H1 (cell line): ENCODE results near the gene CMIP. TPM values are rescaled to one million over a fixed set of nuclear protein-coding genes. Genes with fewer than 3 reads are reported as not detected.

Experiments used
- CTCF ChIA-PET: fragments of 300-600 bp; sonication (Branson Sonifier 250); formaldehyde crosslinking; loops from one replicate; lab custom pipeline; 2021; ENCODE audit not compliant: partially characterized antibody; lab: Charles Lee
- POLR2A ChIA-PET: fragments of 300-600 bp; sonication (Branson Sonifier 250); formaldehyde crosslinking; loops from one replicate; lab custom pipeline; 2021; ENCODE audit warnings: inconsistent platforms; ENCODE audit not compliant: partially characterized antibody; lab: Charles Lee
- DNase-seq, 2 experiments: peaks; one replicate each; pipeline versions ENCODE4 v3.0.0 to v3.0.0-alpha.2; 2010 to 2022; ENCODE audit warnings: low spot score in 2 of 2, low read depth in 1 of 2, mixed read lengths in 1 of 2
- FAIRE-seq: peaks from 2 replicates; lab custom pipeline; 2011; peaks lifted over from hg19 to GRCh38; lab: Jason Lieb, UNC
- H2AFZ ChIP-seq: 2 replicates; pipeline ENCODE4 v1.8.1; 2012; ENCODE audit warnings: low read length, inconsistent platforms
- H2AK5ac ChIP-seq: 2 replicates; pipeline ENCODE4 v1.6.1; 2013; ENCODE audit warnings: low read depth, low read length
- H2BK120ac ChIP-seq: replicated peaks from 2 replicates; pipeline ENCODE3; 2013; ENCODE audit warnings: low read depth, low read length, inconsistent platforms
- H2BK12ac ChIP-seq: 2 replicates; pipeline ENCODE4 v1.6.1; 2013; ENCODE audit warnings: low read depth, low read length
- H2BK15ac ChIP-seq: 2 replicates; pipeline ENCODE4 v1.6.1; 2013; ENCODE audit warnings: low read length
- H2BK20ac ChIP-seq: 2 replicates; pipeline ENCODE4 v1.6.1; 2013; ENCODE audit warnings: low read length
- H2BK5ac ChIP-seq: 2 replicates; pipeline ENCODE4 v1.6.1; 2013; ENCODE audit warnings: low read depth, low read length
- H3K14ac ChIP-seq: 2 replicates; pipeline ENCODE4 v1.6.1; 2013; ENCODE audit warnings: inconsistent platforms; ENCODE audit not compliant: insufficient read length
- H3K18ac ChIP-seq: 2 replicates; pipeline ENCODE4 v1.6.1; 2013; ENCODE audit warnings: low read length; ENCODE audit errors: extremely low read depth
- H3K23ac ChIP-seq: 2 replicates; pipeline ENCODE4 v1.6.1; 2013; ENCODE audit warnings: inconsistent platforms; ENCODE audit not compliant: insufficient read length
- H3K23me2 ChIP-seq: 2 replicates; pipeline ENCODE4 v1.6.1; 2013; ENCODE audit warnings: low read depth, low read length
- H3K27ac ChIP-seq: 2 replicates; pipeline ENCODE4 v1.6.1; 2011; ENCODE audit warnings: low read depth, low read length, inconsistent platforms
- H3K27me3 ChIP-seq, 4 experiments: replicated peaks in 1 of 4; 1 replicate in 1 of 4; 2 replicates in 3 of 4; pipeline versions ENCODE4 v1.6.1 to v1.8.1; 2011 to 2013; ENCODE audit warnings: low read length in 3 of 4, mild to moderate bottlenecking in 3 of 4, inconsistent platforms in 2 of 4, mixed read lengths in 2 of 4, moderate library complexity in 1 of 4; ENCODE audit not compliant: control insufficient read depth in 3 of 4, insufficient read depth in 3 of 4; ENCODE audit errors: extremely low read depth in 1 of 4
- H3K36me3 ChIP-seq, 4 experiments: 2 replicates each; pipeline versions ENCODE4 v1.6.1 to v1.8.1; 2011 to 2013; ENCODE audit warnings: mild to moderate bottlenecking in 4 of 4, low read length in 3 of 4, moderate library complexity in 2 of 4, control low read depth in 1 of 4, inconsistent platforms in 1 of 4; ENCODE audit not compliant: insufficient read depth in 4 of 4, control insufficient read depth in 2 of 4
- H3K4ac ChIP-seq: replicated peaks from 2 replicates; pipeline ENCODE3; 2013; ENCODE audit warnings: low read length, low read depth, mixed read lengths, inconsistent platforms; ENCODE audit not compliant: insufficient read length
- H3K4me1 ChIP-seq, 4 experiments: replicated peaks in 1 of 4; 1 replicate in 1 of 4; 2 replicates in 3 of 4; pipeline versions ENCODE4 v1.6.1 to v1.8.1; 2011 to 2013; ENCODE audit warnings: low read length in 3 of 4, inconsistent platforms in 2 of 4, mixed read lengths in 1 of 4; ENCODE audit not compliant: insufficient read depth in 4 of 4, control insufficient read depth in 3 of 4
- H3K4me2 ChIP-seq, 2 experiments: 2 replicates each; pipeline versions ENCODE4 v1.6.1 to v1.8.1; 2011 to 2013; ENCODE audit warnings: low read depth in 2 of 2, low read length in 2 of 2, control low read depth in 1 of 2, inconsistent platforms in 1 of 2, mild to moderate bottlenecking in 1 of 2; ENCODE audit not compliant: insufficient read depth in 1 of 2
- H3K4me3 ChIP-seq, 4 experiments: fragments of 200-600, 300-600 bp in 1 of 4; sonication (generic), shearing (Covaris generic), sonication (Bioruptor Twin) in 1 of 4; 2 replicates each; pipeline versions ENCODE4 v1.5.1 to v1.8.1; 2011 to 2016; ENCODE audit warnings: low read length in 4 of 4, low read depth in 3 of 4, control low read depth in 2 of 4, inconsistent platforms in 2 of 4, mild to moderate bottlenecking in 2 of 4, mixed read lengths in 1 of 4, moderate library complexity in 1 of 4; ENCODE audit not compliant: insufficient read depth in 2 of 4; ENCODE audit errors: extremely low read depth in 1 of 4
- H3K56ac ChIP-seq: replicated peaks from 2 replicates; pipeline ENCODE3; 2013; ENCODE audit warnings: low read depth, mild to moderate bottlenecking, mixed read lengths, low read length, inconsistent platforms; ENCODE audit not compliant: insufficient read length
- H3K79me1 ChIP-seq: 2 replicates; pipeline ENCODE4 v1.6.1; 2013; ENCODE audit warnings: low read depth, low read length, control low read depth
- H3K79me2 ChIP-seq, 2 experiments: 2 replicates each; pipeline versions ENCODE4 v1.6.1 to v1.8.1; 2012 to 2013; ENCODE audit warnings: low read length in 2 of 2, mild to moderate bottlenecking in 2 of 2, inconsistent platforms in 1 of 2; ENCODE audit not compliant: insufficient read depth in 2 of 2, control insufficient read depth in 1 of 2
- H3K9ac ChIP-seq, 4 experiments: replicated peaks in 1 of 4; 1 replicate in 1 of 4; 2 replicates in 3 of 4; pipeline versions ENCODE4 v1.6.1 to v1.8.1; 2011 to 2013; ENCODE audit warnings: low read depth in 3 of 4, low read length in 3 of 4, control low read depth in 2 of 4, mild to moderate bottlenecking in 2 of 4, moderate library complexity in 2 of 4, inconsistent platforms in 1 of 4; ENCODE audit errors: extremely low read depth in 1 of 4
- H3K9me3 ChIP-seq, 2 experiments: 2 replicates each; pipeline versions ENCODE4 v1.6.1 to v1.8.1; 2012 to 2013; ENCODE audit warnings: mild to moderate bottlenecking in 2 of 2, moderate library complexity in 2 of 2, control low read depth in 1 of 2, inconsistent platforms in 1 of 2, low read depth in 1 of 2, low read length in 1 of 2, mixed read lengths in 1 of 2; ENCODE audit not compliant: insufficient read depth in 2 of 2
- H4K20me1 ChIP-seq, 2 experiments: replicated peaks in 1 of 2; 2 replicates each; pipeline versions ENCODE3 to v1.8.1; 2011 to 2013; ENCODE audit warnings: inconsistent platforms in 2 of 2, low read length in 2 of 2, mild to moderate bottlenecking in 1 of 2; ENCODE audit not compliant: insufficient read depth in 2 of 2, control insufficient read depth in 1 of 2
- H4K5ac ChIP-seq: 2 replicates; pipeline ENCODE4 v1.6.1; 2013; ENCODE audit warnings: low read length, low read depth, mixed read lengths, inconsistent platforms; ENCODE audit not compliant: insufficient read length
- H4K8ac ChIP-seq: 2 replicates; pipeline ENCODE4 v1.8.0; 2013; ENCODE audit warnings: mild to moderate bottlenecking, moderate library complexity, low read length, inconsistent platforms; ENCODE audit not compliant: insufficient read depth; ENCODE audit errors: extremely low read depth
- H4K91ac ChIP-seq: replicated peaks from 2 replicates; pipeline ENCODE3; 2013; ENCODE audit warnings: low read length, mixed read lengths, inconsistent platforms; ENCODE audit not compliant: insufficient read length
- HDAC2 ChIP-seq, 2 experiments: fragments of 300-600 bp in 1 of 2; sonication (generic) in 1 of 2; IDR thresholded peaks; 2 replicates each; pipeline ENCODE4 v1.6.1; 2011 to 2012; ENCODE audit warnings: low read depth in 2 of 2, low read length in 2 of 2, mild to moderate bottlenecking in 2 of 2, moderate library complexity in 2 of 2, borderline replicate concordance in 1 of 2, inconsistent platforms in 1 of 2
- RXRA ChIP-seq: IDR thresholded peaks from 2 replicates; pipeline ENCODE4 v1.6.1; 2011; ENCODE audit warnings: low read depth, mild to moderate bottlenecking, low read length, moderate library complexity; ENCODE audit not compliant: insufficient read depth
- SIN3A ChIP-seq, 2 experiments: IDR thresholded peaks in 1 of 2; conservative IDR thresholded peaks in 1 of 2; 2 replicates each; pipeline ENCODE4 v1.6.1; 2011 to 2012; ENCODE audit warnings: low read length in 2 of 2, improper control_type of control experiment in 1 of 2, low read depth in 1 of 2, mild to moderate bottlenecking in 1 of 2
- SUZ12 ChIP-seq: fragments of 200-600 bp; sonication (generic); IDR thresholded peaks from 2 replicates; pipeline ENCODE4 v1.6.1; 2012; ENCODE audit warnings: mild to moderate bottlenecking, inconsistent platforms, low read length, moderate library complexity, mixed read lengths
- WGBS, 2 experiments: shearing (Covaris generic) in 1 of 2; methylation state at CpG; one replicate each; pipeline versions ENCODE4 v1.1.6 to v1.1.7; 2013 to 2015; ENCODE audit warnings: low lambda C conversion rate in 2 of 2, mixed read lengths in 2 of 2, inconsistent platforms in 1 of 2, low coverage in 1 of 2, missing lambda C conversion rate in 1 of 2; ENCODE audit not compliant: insufficient replicate concordance in 2 of 2, insufficient coverage in 1 of 2, insufficient read length in 1 of 2; ENCODE audit errors: extremely low coverage in 1 of 2, missing lambda C conversion rate in 1 of 2; 5-methylcytosine and 5-hydroxymethylcytosine counted together
- polyA plus RNA-seq, 7 experiments: library from polyadenylated mRNA; depleted of rRNA in 3 of 7; stranded (reverse) in 5 of 7; unstranded in 2 of 7; fragments of >200 nt in 5 of 7; fragments of 200-250 nt in 2 of 7; gene quantifications; 1 replicate in 5 of 7; 2 replicates in 1 of 7; 4 replicates in 1 of 7; pipeline versions ENCODE4 v1.2.1 to v1.2.3, GENCODE V29; 2011 to 2013; ENCODE audit warnings: missing spikeins in 2 of 7, mixed read lengths in 2 of 7
- total RNA-seq: library from RNA; stranded (reverse); fragmentation: NEBNext Ultra II Directional; extraction: Animal tissue kit (Norgen Biotek cat#: 25700); gene quantifications from 2 replicates; pipeline ENCODE4 v1.2.1, GENCODE V29; 2021
- TF ChIP-seq, protein P1 (sequence below): IDR thresholded peaks from 2 replicates; pipeline ENCODE4 v1.6.1; 2012; ENCODE audit warnings: inconsistent platforms
- TF ChIP-seq, protein P2 (sequence below), 3 experiments: IDR thresholded peaks; 1 replicate in 2 of 3; 2 replicates in 1 of 3; pipeline versions ENCODE4 v1.5.1 to v1.6.1; 2011; ENCODE audit warnings: low read length in 3 of 3, mild to moderate bottlenecking in 3 of 3, inconsistent platforms in 2 of 3, low read depth in 1 of 3, moderate library complexity in 1 of 3; ENCODE audit not compliant: insufficient read depth in 1 of 3; ENCODE audit errors: control extremely low read depth in 1 of 3

CMIP gene
- total and polyA plus RNA-seq, 2 of the 8 experiments (the other 6 are each of a cell fraction or from before 2014, with no cell fraction given), result 7.9 to 53.2 TPM

GRCh38 chr16:81403601-81404391 lies 40.8 kb upstream of the CMIP start:
- Histone ChIP-seq H3K36me3 (no peaks in the 10 kb centered on the region), H3K9ac (no peak overlapping the region; a peak in 1 of 7 replicates), H3K79me1 (no peaks in the 10 kb centered on the region), H3K9me3 (0 out of 4 replicates have a peak, but pooled peaks cover 0 to 4% of the 10 kb centered on the region in 2 experiments), H2AK5ac (no peak overlapping the region), H3K23me2 (no peaks in the 10 kb centered on the region), H4K5ac (no peak overlapping the region), H3K14ac (no peak overlapping the region), H3K4ac (no peak overlapping the region), H3K23ac (no peak overlapping the region), H3K4me1 (peaks cover 0 to 5% (median 2%) of the 10 kb centered on the region in 4 experiments; a peak in 4 of 7 replicates), H3K4me2 (peak overlapping the region in 1 of 2 experiments; percentile 78; a peak in 3 of 4 replicates), H2BK20ac (no peak overlapping the region), H4K8ac (peak overlapping the region; percentile 85; the same call in 1 of the 2 replicates), H2BK12ac (peak overlapping the region; percentile 96; the same call in 1 of the 2 replicates), H2BK120ac (peak overlapping the region; percentile 61), H2AFZ (peak overlapping the region; percentile 85), H4K20me1 (no peaks in the 10 kb centered on the region), H3K79me2 (no peaks in the 10 kb centered on the region), H3K18ac (peak overlapping the region; percentile 65), H2BK15ac (peak overlapping the region; percentile 95; the same call in 1 of the 2 replicates), H3K27ac (no peak overlapping the region), H3K27me3 (no peaks in the 10 kb centered on the region; a peak in 2 of 7 replicates), H4K91ac (peak overlapping the region; percentile 92), H2BK5ac (peak overlapping the region; percentile 56; the same call in 1 of the 2 replicates), H3K4me3 (peak overlapping the region in 2 of 4 experiments; percentile 19 to 49; a peak in 4 of 8 replicates), H3K56ac (no peak overlapping the region)
- FAIRE-seq (no peak), DNase-seq (peak; percentile 53 to 97)
- WGBS, 2 experiments, result 46% methylated on average over 31 of the region's 37 CpGs; no CpG with 5 or more reads in 1 of the 2 experiments
- CTCF ChIA-PET, result interaction anchor here (0.6 to 2.9 kb wide), 54 partner anchors 9 to 821 kb away, joined by 3 to 24 read pairs (median 3); no protein-coding TSS in a partner anchor
- POLR2A ChIA-PET, result interaction anchor here (0.5 to 0.9 kb wide), 2 partner anchors 9 to 264 kb away, joined by 3 to 4 read pairs; no protein-coding TSS in a partner anchor
- TF ChIP-seq HDAC2 (IDR thresholded peaks at IDR 0.05; ENCODE audit: borderline replicate concordance in 1 of 2, low read depth in 2 of 2, low read length in 2 of 2), result 0 out of 4 replicates have a peak, but pooled peaks of 1 of the 2 experiments have one; percentile 35
- TF ChIP-seq SUZ12, result no peak
- TF ChIP-seq, protein P1, sequence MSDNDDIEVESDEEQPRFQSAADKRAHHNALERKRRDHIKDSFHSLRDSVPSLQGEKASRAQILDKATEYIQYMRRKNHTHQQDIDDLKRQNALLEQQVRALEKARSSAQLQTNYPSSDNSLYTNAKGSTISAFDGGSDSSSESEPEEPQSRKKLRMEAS, result peak; percentile 35; the same call in 1 of the 2 replicates
- peak in 1 of 2 experiments; percentile 34; a peak in 1 of 4 replicates for TF ChIP-seq SIN3A (conservative IDR thresholded peaks at IDR 0.05 in 1 of 2, IDR thresholded peaks at IDR 0.05 in 1 of 2; ENCODE audit: low read depth in 1 of 2, low read length in 2 of 2)
- TF ChIP-seq, protein P2, sequence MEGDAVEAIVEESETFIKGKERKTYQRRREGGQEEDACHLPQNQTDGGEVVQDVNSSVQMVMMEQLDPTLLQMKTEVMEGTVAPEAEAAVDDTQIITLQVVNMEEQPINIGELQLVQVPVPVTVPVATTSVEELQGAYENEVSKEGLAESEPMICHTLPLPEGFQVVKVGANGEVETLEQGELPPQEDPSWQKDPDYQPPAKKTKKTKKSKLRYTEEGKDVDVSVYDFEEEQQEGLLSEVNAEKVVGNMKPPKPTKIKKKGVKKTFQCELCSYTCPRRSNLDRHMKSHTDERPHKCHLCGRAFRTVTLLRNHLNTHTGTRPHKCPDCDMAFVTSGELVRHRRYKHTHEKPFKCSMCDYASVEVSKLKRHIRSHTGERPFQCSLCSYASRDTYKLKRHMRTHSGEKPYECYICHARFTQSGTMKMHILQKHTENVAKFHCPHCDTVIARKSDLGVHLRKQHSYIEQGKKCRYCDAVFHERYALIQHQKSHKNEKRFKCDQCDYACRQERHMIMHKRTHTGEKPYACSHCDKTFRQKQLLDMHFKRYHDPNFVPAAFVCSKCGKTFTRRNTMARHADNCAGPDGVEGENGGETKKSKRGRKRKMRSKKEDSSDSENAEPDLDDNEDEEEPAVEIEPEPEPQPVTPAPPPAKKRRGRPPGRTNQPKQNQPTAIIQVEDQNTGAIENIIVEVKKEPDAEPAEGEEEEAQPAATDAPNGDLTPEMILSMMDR (IDR thresholded peaks at IDR 0.05; ENCODE audit: control extremely low read depth in 1 of 3, insufficient read depth in 1 of 3, low read depth in 1 of 3, low read length in 3 of 3), result peak; percentile 92 to 95 (median 93)
- TF ChIP-seq RXRA, result no peak
